Measurements from ENCODE around the gene PRDM4.
A peak's percentile ranks its signal among the peaks of the same experiment; 100 is the strongest.
"Not testable (repeated sequence)": the region's sequence is repeated elsewhere in the genome, so short reads cannot be mapped to it uniquely, and the experiment has no call there.

The PRDM4 gene

DNA sequence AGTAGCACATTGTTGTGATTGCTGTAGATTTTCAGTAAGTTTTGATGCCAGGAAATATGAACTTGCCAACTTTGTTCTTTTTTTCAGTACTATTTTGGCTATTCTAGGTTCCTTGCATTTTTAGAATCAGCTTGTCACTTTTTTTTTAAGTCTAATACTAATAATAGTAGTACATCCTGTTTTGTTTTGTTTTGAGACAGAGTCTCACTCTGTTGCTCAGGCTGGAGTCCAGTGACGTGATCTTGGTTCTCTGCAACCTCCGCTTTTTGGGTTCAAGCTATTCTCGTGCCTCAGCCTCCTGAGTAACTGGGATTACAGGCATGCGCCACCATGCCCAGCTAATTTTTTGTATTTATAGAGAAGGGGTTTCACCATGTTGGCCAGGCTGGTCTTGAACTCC, 58.8 kb downstream of the PRDM4 start:
- H3K4me3 Mint-ChIP-seq, result no peak overlapping the region

DNA sequence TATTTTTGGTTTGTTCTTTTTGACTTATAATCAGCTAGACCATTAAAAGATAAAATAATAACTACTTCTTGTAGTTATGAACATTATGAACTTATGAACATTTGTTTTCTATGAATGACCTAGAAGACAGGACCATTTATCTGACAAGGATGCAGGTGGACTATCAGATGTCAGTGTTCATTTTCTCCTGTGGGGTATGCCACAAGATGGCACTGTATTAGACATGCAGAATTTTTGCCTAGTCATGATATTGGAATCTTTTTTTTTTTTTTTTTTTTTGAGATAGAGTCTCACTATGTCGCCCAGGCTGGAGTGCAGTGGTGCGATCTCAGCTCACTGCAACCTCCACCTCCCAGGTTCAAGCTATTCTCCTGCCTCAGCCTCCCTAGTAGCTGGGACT, 65.2 kb downstream of the PRDM4 start:
- H3K4me1 Mint-ChIP-seq; H3K27me3 Mint-ChIP-seq (ENCODE audit: low read depth); H3K27ac Mint-ChIP-seq; H3K4me3 Mint-ChIP-seq; H3K9me3 Mint-ChIP-seq: not testable (repeated sequence)
- peaks cover 76% of the 10 kb centered on the region for H3K36me3 Mint-ChIP-seq (ENCODE audit: low read depth)
- TF ChIP-seq CTCF (IDR thresholded peaks at IDR 0.05; ENCODE audit: unreplicated experiment in 3 of 3), result peak in 1 of 3 experiments; percentile 26

More for the DNA sequence above, 58.8 kb downstream of the PRDM4 start:
- Mint-ChIP-seq H3K9me3 (peaks cover 10% of the 10 kb centered on the region), H3K4me1 (no peaks in the 10 kb centered on the region), H3K27me3 (ENCODE audit: low read depth) (no peaks in the 10 kb centered on the region), H3K36me3 (ENCODE audit: low read depth) (peaks cover 94% of the 10 kb centered on the region), H3K27ac (no peak overlapping the region)
- TF ChIP-seq CTCF (IDR thresholded peaks at IDR 0.05; ENCODE audit: unreplicated experiment in 3 of 3), result no peak

DNA sequence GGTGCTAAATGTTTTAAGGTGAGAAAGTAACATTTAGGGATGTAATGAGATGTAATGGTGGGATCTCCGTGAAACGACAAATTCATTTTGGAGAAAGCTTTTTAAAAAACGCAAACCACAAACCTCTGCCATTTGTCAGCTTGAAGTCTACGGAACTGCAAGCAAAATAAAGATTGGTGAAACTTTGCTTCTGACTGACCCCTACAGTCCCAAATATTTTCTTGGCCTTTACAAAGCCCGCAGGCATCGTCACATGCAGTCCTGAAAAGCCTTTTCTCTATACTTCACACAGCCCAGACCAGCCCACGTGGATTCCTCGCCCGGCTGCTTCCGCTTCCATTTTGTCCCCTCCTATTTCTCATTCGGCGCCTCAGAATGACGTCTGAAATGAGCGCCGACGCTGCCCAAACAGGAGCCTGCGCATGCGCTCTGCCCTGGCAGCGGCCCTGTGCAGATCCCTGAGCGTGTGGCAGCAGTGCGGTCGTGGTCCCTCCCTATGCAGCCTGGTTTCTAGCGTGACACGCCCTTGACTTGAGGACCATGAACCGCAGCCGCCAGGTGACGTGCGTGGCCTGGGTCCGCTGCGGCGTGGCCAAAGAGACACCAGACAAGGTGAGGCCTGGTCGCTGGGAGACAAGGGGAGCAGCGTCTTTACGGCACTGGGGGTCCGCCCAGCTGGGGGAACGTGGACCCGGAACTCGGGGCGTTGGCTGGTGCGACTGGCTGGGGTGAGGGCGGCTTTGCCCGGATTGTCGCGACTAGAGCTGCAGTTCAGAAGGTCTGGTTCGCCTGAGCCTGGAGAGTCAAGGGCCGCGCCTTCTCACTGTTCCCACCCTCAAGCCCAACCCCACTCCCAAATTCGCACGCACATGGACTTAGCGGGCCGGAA, 75.3 kb downstream of the PRDM4 start, which contains the start of gene PWP1:
Gene PWP1 (plus strand): TSS at position 440 of the 889 bp plus-strand sequence. CDS start 101 bp downstream, at position 541.
- H3K9me3 Mint-ChIP-seq, result no peaks in the 10 kb centered on the region
- peak within 1 kb of the TSS; percentile 93 to 97 (median 96) for H3K27ac Mint-ChIP-seq
- no peak for TF ChIP-seq CTCF (IDR thresholded peaks at IDR 0.05; ENCODE audit: unreplicated experiment in 3 of 3)
- peaks cover 23% of the 10 kb centered on the region for H3K4me1 Mint-ChIP-seq
- peak within 1 kb of the TSS; percentile 94 to 98 (median 97) for H3K4me3 Mint-ChIP-seq
- peaks cover 6% of the 10 kb centered on the region for H3K27me3 Mint-ChIP-seq (ENCODE audit: low read depth)
- H3K36me3 Mint-ChIP-seq (ENCODE audit: low read depth), result peaks cover 26% of the 10 kb centered on the region

DNA sequence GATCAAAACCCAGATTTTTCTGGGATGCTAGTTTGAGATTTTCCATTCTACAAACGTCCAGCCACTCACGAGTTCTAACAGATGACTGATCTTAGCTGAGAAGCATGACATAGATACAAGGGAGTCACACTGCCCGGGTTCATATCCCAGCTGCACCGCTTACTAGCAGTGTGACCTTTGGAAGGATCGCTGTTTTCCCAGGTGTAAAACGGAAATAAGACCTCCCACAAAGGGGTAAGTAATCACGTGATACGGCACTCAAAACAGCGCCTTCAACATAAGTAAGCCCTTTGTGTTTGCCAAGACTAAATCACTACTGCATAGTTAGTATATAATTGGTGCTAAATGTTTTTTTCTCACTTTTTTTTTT, 76.0 kb downstream of the PRDM4 start:
- no peaks in the 10 kb centered on the region for H3K9me3 Mint-ChIP-seq
- no peak for TF ChIP-seq CTCF (IDR thresholded peaks at IDR 0.05; ENCODE audit: unreplicated experiment in 3 of 3)
- H3K27ac Mint-ChIP-seq, result peak overlapping the region; percentile 93 to 97 (median 96)
- peak overlapping the region; percentile 94 to 98 (median 97) for H3K4me3 Mint-ChIP-seq
- H3K4me1 Mint-ChIP-seq, result peaks cover 23% of the 10 kb centered on the region
- H3K36me3 Mint-ChIP-seq (ENCODE audit: low read depth), result peaks cover 23% of the 10 kb centered on the region
- peaks cover 8% of the 10 kb centered on the region for H3K27me3 Mint-ChIP-seq (ENCODE audit: low read depth)

- Mint-ChIP-seq H3K9me3 (no peaks in the 10 kb centered on the region), H3K36me3 (ENCODE audit: low read depth) (peaks cover 16% of the 10 kb centered on the region), H3K27me3 (ENCODE audit: low read depth) (peaks cover 7% of the 10 kb centered on the region), H3K4me3 (peak overlapping the region; percentile 94 to 98 (median 97)), H3K4me1 (peaks cover 23% of the 10 kb centered on the region), H3K27ac (peak overlapping the region; percentile 93 to 97 (median 96))
- no peak for TF ChIP-seq CTCF (IDR thresholded peaks at IDR 0.05; ENCODE audit: unreplicated experiment in 3 of 3)
These were observed 76.7 kb downstream of the PRDM4 start for GRCh38 chr12:107684029-107684795.

Measured in nephron (organoid).